HCT116 (cell line): ENCODE data around the gene CSTPP1. TPM values are rescaled to one million over a fixed set of nuclear protein-coding genes. Genes with fewer than 3 reads are reported as not detected.

Experiments used
- ATAC-seq: fragments of 200-7000 bp; cut with Tn5 transposase; 2 replicates; pipeline ENCODE4 v1.9.1; 2020; ENCODE audit warnings: mild to moderate bottlenecking, moderate library complexity
- BruUV-seq: library from RNA; stranded (reverse); fragments of 400-500 nt; replicated peaks from 2 replicates; lab custom pipeline; 2021; lab: Mats Ljungman, UMichigan
- CTCF ChIA-PET: fragments of 300-600 bp; sonication (Branson Sonifier 250); formaldehyde crosslinking; loops from one replicate; lab custom pipeline; 2021; ENCODE audit warnings: antibody characterized with exemption; lab: Charles Lee
- POLR2A ChIA-PET: fragments of 300-600, 350-600 bp; sonication (Branson Sonifier 250); formaldehyde crosslinking; loops from one replicate; lab custom pipeline; 2021; ENCODE audit warnings: antibody characterized with exemption; lab: Charles Lee
- RAD21 ChIA-PET, 2 experiments: fragments of 300-600 bp; sonication (Branson Sonifier 250); formaldehyde crosslinking; loops; one replicate each; lab custom pipeline; 2023; ENCODE audit warnings: low total read pairs in 2 of 2; ENCODE audit not compliant: uncharacterized antibody in 2 of 2, unreplicated experiment in 2 of 2, low non-redundant PET in 1 of 2; lab: Charles Lee
- DNase-seq: peaks from one replicate; pipeline ENCODE4 v3.0.0-alpha.2; 2010; ENCODE audit warnings: low read depth, low spot score
- H2AFZ ChIP-seq: fragments of 200-600 bp; shearing (Covaris generic), sonication (generic); 2 replicates; pipeline ENCODE4 v1.6.1; 2017; ENCODE audit warnings: low read depth, mixed run types, mixed read lengths, antibody characterized with exemption, low read length; ENCODE audit not compliant: poor library complexity, severe bottlenecking
- H3K27ac ChIP-seq: 2 replicates; pipeline ENCODE4 v1.5.1; 2012; ENCODE audit warnings: low read depth, low read length
- H3K27me3 ChIP-seq: fragments of 200-600 bp; sonication (generic); 2 replicates; pipeline ENCODE4 v1.6.1; 2016; ENCODE audit warnings: mixed run types, low read length, mixed read lengths; ENCODE audit not compliant: insufficient read depth
- H3K36me3 ChIP-seq, 2 experiments: fragments of 200-500 bp in 1 of 2; fragments of 200-600 bp in 1 of 2; sonication (Bioruptor generic) in 1 of 2; sonication (generic) in 1 of 2; 2 replicates each; pipeline versions ENCODE4 v1.5.1 to v1.6.1; 2014 to 2016; ENCODE audit warnings: low read length in 2 of 2, inconsistent platforms in 1 of 2, mixed read lengths in 1 of 2, mixed run types in 1 of 2; ENCODE audit not compliant: insufficient read depth in 2 of 2, control insufficient read depth in 1 of 2
- H3K4me1 ChIP-seq, 2 experiments: fragments of 200-600 bp in 1 of 2; sonication (generic) in 1 of 2; 2 replicates each; pipeline versions ENCODE4 v1.5.1 to v1.6.1; 2012 to 2017; ENCODE audit warnings: low read length in 2 of 2, inconsistent platforms in 1 of 2, mild to moderate bottlenecking in 1 of 2, mixed read lengths in 1 of 2, mixed run types in 1 of 2, moderate library complexity in 1 of 2; ENCODE audit not compliant: insufficient read depth in 2 of 2, control insufficient read depth in 1 of 2
- H3K4me2 ChIP-seq: fragments of 200-600 bp; sonication (generic); 2 replicates; pipeline ENCODE4 v1.6.1; 2017; ENCODE audit warnings: mixed run types, low read length, mixed read lengths
- H3K4me3 ChIP-seq, 2 experiments: fragments of 200-600 bp in 1 of 2; sonication (generic) in 1 of 2; replicated peaks in 1 of 2; 2 replicates each; pipeline ENCODE4 v1.5.1; 2011 to 2016; ENCODE audit warnings: low read length in 2 of 2, control low read depth in 1 of 2, low read depth in 1 of 2, mild to moderate bottlenecking in 1 of 2, mixed read lengths in 1 of 2, mixed run types in 1 of 2
- H3K79me2 ChIP-seq: fragments of 200-600 bp; sonication (generic); 2 replicates; pipeline ENCODE4 v1.6.1; 2017; ENCODE audit warnings: mild to moderate bottlenecking, mixed run types, low read length, moderate library complexity, mixed read lengths; ENCODE audit not compliant: insufficient read depth
- H3K9ac ChIP-seq: fragments of 200-600 bp; sonication (generic); 2 replicates; pipeline ENCODE4 v1.6.1; 2016; ENCODE audit warnings: low read length, mixed read lengths
- H3K9me2 ChIP-seq: fragments of 200-600 bp; sonication (generic), shearing (Covaris generic); 2 replicates; pipeline ENCODE4 v1.6.1; 2017; ENCODE audit warnings: mixed run types, mild to moderate bottlenecking, moderate library complexity; ENCODE audit not compliant: insufficient read depth
- H3K9me3 ChIP-seq, 2 experiments: fragments of 200-500 bp in 1 of 2; fragments of 200-600 bp in 1 of 2; sonication (Bioruptor generic) in 1 of 2; sonication (generic) in 1 of 2; 2 replicates each; pipeline ENCODE4 v1.6.1; 2014 to 2017; ENCODE audit warnings: low read length in 2 of 2, mixed read lengths in 2 of 2, inconsistent platforms in 1 of 2, low read depth in 1 of 2, mild to moderate bottlenecking in 1 of 2, mixed run types in 1 of 2, moderate library complexity in 1 of 2; ENCODE audit not compliant: control insufficient read depth in 1 of 2, insufficient read depth in 1 of 2
- H4K20me1 ChIP-seq: fragments of 200-600 bp; sonication (generic), shearing (Covaris generic); 2 replicates; pipeline ENCODE4 v1.6.1; 2017; ENCODE audit warnings: mixed run types, mild to moderate bottlenecking, moderate library complexity; ENCODE audit not compliant: insufficient read depth
- CBX3 ChIP-seq: IDR thresholded peaks from 2 replicates; pipeline ENCODE4 v1.6.1; 2012; ENCODE audit warnings: low read depth
- CEBPB ChIP-seq: IDR thresholded peaks from 2 replicates; pipeline ENCODE4 v1.6.1; 2012; ENCODE audit warnings: low read depth
- EZH2 ChIP-seq: fragments of 200-600 bp; sonication (generic); IDR thresholded peaks from 2 replicates; pipeline ENCODE4 v1.6.1; 2017; ENCODE audit warnings: antibody characterized with exemption, mixed run types
- EZH2phosphoT487 ChIP-seq: fragments of 200-600 bp; IDR thresholded peaks from 2 replicates; pipeline ENCODE4 v1.6.1; 2018; ENCODE audit warnings: antibody characterized with exemption, borderline replicate concordance
- FOSL1 ChIP-seq: IDR thresholded peaks from 2 replicates; pipeline ENCODE4 v1.6.1; 2012; ENCODE audit warnings: low read depth
- JUND ChIP-seq: IDR thresholded peaks from 2 replicates; pipeline ENCODE4 v1.6.1; 2012
- POLR2AphosphoS5 ChIP-seq: IDR thresholded peaks from 2 replicates; pipeline ENCODE4 v1.6.1; 2011; ENCODE audit warnings: mild to moderate bottlenecking, low read depth, low read length, moderate library complexity
- RAD21 ChIP-seq: IDR thresholded peaks from 2 replicates; pipeline ENCODE4 v1.6.1; 2012; ENCODE audit warnings: low read depth, mild to moderate bottlenecking
- SIN3A ChIP-seq: IDR thresholded peaks from 2 replicates; pipeline ENCODE4 v1.6.1; 2012; ENCODE audit warnings: low read depth
- SP1 ChIP-seq: IDR thresholded peaks from 2 replicates; pipeline ENCODE4 v1.6.1; 2012; ENCODE audit warnings: low read depth
- SRF ChIP-seq: IDR thresholded peaks from 2 replicates; pipeline ENCODE4 v1.6.1; 2012; ENCODE audit warnings: low read depth
- YY1 ChIP-seq: IDR thresholded peaks from 2 replicates; pipeline ENCODE4 v1.6.1; 2011; ENCODE audit warnings: low read length, low read depth, moderate library complexity, mild to moderate bottlenecking; ENCODE audit not compliant: insufficient replicate concordance; ENCODE audit errors: extremely low read depth
- ZFX ChIP-seq: fragments of 450-650 bp; IDR thresholded peaks from 2 replicates; pipeline ENCODE4 v1.6.1; 2017
- ZNF274 ChIP-seq: fragments of 200-500 bp; sonication (Bioruptor generic); IDR thresholded peaks from 2 replicates; pipeline ENCODE4 v1.6.1; 2014; ENCODE audit warnings: mild to moderate bottlenecking, low read depth, low read length, inconsistent platforms
- intact Hi-C: fragments of 100-400 bp; cut with micrococcal nuclease; formaldehyde crosslinking; loops from 2 replicates; pipeline ENCODE4 v1.10.0; 2022
- total RNA-seq: library from RNA; stranded (reverse); gene quantifications from one replicate; pipeline ENCODE4 v1.2.1, GENCODE V29; 2021; ENCODE audit not compliant: unreplicated experiment
- TF ChIP-seq, protein P1 (sequence below): IDR thresholded peaks from 2 replicates; pipeline ENCODE4 v1.6.1; 2012; ENCODE audit warnings: low read depth
- TF ChIP-seq, protein P2 (sequence below): IDR thresholded peaks from 2 replicates; pipeline ENCODE4 v1.6.1; 2011; ENCODE audit warnings: mild to moderate bottlenecking, low read length, moderate library complexity; ENCODE audit not compliant: insufficient replicate concordance; ENCODE audit errors: extremely low read depth
- TF ChIP-seq, protein P3 (sequence below): IDR thresholded peaks from 2 replicates; pipeline ENCODE4 v1.6.1; 2012

The CSTPP1 gene
- total RNA-seq, 1 experiment from 2014 or later, result 24.7 TPM

DNA sequence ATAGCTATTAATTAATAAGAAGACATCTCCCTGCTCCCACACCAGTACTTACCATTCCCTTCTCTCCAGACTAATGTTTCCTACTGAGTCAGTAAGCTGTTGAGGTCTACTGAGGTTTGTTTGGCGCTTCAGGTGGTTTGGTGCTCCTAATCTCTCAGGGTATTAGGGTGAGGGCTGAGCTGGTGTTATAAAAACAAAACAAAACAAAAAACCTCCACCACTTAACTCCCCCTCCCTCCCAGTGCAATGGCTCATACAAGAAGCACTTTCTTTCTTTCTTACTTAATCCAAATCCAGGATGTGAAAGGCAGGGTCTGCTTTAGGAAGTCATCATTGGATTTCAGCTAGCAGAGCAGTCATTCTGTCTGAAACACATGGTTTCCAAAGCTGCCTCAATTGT, 15.3 kb downstream of the CSTPP1 start (continued):
- TF ChIP-seq, protein P1, sequence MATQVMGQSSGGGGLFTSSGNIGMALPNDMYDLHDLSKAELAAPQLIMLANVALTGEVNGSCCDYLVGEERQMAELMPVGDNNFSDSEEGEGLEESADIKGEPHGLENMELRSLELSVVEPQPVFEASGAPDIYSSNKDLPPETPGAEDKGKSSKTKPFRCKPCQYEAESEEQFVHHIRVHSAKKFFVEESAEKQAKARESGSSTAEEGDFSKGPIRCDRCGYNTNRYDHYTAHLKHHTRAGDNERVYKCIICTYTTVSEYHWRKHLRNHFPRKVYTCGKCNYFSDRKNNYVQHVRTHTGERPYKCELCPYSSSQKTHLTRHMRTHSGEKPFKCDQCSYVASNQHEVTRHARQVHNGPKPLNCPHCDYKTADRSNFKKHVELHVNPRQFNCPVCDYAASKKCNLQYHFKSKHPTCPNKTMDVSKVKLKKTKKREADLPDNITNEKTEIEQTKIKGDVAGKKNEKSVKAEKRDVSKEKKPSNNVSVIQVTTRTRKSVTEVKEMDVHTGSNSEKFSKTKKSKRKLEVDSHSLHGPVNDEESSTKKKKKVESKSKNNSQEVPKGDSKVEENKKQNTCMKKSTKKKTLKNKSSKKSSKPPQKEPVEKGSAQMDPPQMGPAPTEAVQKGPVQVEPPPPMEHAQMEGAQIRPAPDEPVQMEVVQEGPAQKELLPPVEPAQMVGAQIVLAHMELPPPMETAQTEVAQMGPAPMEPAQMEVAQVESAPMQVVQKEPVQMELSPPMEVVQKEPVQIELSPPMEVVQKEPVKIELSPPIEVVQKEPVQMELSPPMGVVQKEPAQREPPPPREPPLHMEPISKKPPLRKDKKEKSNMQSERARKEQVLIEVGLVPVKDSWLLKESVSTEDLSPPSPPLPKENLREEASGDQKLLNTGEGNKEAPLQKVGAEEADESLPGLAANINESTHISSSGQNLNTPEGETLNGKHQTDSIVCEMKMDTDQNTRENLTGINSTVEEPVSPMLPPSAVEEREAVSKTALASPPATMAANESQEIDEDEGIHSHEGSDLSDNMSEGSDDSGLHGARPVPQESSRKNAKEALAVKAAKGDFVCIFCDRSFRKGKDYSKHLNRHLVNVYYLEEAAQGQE, result no peak
- no peak for TF ChIP-seq POLR2AphosphoS5
- TF ChIP-seq EZH2, result no peak
- no peak for TF ChIP-seq SRF
- TF ChIP-seq CBX3, result no peak
- no peak for TF ChIP-seq CEBPB
- TF ChIP-seq, all 23 proteins: peak for 0

DNA sequence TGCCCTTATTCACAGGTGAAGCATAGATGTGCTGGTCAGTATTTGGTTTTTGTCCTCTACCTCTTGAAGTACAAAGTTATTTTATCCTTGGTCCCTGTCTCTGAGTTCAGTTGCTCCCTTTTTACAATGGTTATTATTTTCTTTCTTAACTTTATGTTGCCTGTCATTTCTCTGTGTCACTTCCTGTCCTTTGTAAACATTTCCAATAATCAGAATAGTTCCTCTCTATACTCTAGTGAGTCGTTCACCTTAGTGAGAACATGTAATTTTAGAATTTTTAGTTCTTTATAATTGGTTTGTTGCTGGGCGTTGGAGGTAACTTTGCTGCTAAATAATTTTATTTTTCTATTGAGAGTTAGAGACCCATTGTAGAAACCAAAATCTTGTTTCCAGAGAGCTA, 16.0 kb downstream of the CSTPP1 start:
- Histone ChIP-seq H3K9me2 (no peaks in the 10 kb centered on the region), H3K27ac (no peak overlapping the region), H3K4me2 (no peak overlapping the region), H3K27me3 (no peaks in the 10 kb centered on the region), H3K4me3 (no peak overlapping the region), H3K9ac (no peak overlapping the region), H3K4me1 (no peaks in the 10 kb centered on the region), H3K79me2 (no peaks in the 10 kb centered on the region), H3K9me3 (no peaks in the 10 kb centered on the region), H4K20me1 (no peaks in the 10 kb centered on the region), H2AFZ (no peak overlapping the region), H3K36me3 (no peaks in the 10 kb centered on the region)
- CTCF ChIA-PET, result no interaction called here
- POLR2A ChIA-PET, result no interaction called here
- no peak for ATAC-seq
- RAD21 ChIA-PET, result no interaction called here
- no TSS peak for BruUV-seq
- intact Hi-C loops, result no loop called here
- DNase-seq, result no peak
- TF ChIP-seq RAD21 (no peak), POLR2AphosphoS5 (no peak), SP1 (no peak), SIN3A (no peak), EZH2phosphoT487 (no peak), SRF (no peak), JUND (no peak), ZFX (no peak), CEBPB (no peak), FOSL1 (no peak), YY1 (no peak), ZNF274 (no peak)
- TF ChIP-seq, protein P2, sequence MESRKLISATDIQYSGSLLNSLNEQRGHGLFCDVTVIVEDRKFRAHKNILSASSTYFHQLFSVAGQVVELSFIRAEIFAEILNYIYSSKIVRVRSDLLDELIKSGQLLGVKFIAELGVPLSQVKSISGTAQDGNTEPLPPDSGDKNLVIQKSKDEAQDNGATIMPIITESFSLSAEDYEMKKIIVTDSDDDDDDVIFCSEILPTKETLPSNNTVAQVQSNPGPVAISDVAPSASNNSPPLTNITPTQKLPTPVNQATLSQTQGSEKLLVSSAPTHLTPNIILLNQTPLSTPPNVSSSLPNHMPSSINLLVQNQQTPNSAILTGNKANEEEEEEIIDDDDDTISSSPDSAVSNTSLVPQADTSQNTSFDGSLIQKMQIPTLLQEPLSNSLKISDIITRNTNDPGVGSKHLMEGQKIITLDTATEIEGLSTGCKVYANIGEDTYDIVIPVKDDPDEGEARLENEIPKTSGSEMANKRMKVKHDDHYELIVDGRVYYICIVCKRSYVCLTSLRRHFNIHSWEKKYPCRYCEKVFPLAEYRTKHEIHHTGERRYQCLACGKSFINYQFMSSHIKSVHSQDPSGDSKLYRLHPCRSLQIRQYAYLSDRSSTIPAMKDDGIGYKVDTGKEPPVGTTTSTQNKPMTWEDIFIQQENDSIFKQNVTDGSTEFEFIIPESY, result no peak
- TF ChIP-seq, protein P3, sequence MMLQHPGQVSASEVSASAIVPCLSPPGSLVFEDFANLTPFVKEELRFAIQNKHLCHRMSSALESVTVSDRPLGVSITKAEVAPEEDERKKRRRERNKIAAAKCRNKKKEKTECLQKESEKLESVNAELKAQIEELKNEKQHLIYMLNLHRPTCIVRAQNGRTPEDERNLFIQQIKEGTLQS, result no peak
- TF ChIP-seq, protein P1, result no peak
